HG02759 (cell line): ENCODE data around the gene NUMB.

Experiments used
- ATAC-seq: cut with Tn5 transposase; IDR thresholded peaks from one replicate; pipeline ENCODE4 v1.9.1; 2021; ENCODE audit warnings: mild to moderate bottlenecking, moderate library complexity; ENCODE audit not compliant: unreplicated experiment

Gene NUMB

GRCh38 chr14:73262427-73263183, 195.7 kb downstream of the NUMB start:
- ATAC-seq: no peak

DNA sequence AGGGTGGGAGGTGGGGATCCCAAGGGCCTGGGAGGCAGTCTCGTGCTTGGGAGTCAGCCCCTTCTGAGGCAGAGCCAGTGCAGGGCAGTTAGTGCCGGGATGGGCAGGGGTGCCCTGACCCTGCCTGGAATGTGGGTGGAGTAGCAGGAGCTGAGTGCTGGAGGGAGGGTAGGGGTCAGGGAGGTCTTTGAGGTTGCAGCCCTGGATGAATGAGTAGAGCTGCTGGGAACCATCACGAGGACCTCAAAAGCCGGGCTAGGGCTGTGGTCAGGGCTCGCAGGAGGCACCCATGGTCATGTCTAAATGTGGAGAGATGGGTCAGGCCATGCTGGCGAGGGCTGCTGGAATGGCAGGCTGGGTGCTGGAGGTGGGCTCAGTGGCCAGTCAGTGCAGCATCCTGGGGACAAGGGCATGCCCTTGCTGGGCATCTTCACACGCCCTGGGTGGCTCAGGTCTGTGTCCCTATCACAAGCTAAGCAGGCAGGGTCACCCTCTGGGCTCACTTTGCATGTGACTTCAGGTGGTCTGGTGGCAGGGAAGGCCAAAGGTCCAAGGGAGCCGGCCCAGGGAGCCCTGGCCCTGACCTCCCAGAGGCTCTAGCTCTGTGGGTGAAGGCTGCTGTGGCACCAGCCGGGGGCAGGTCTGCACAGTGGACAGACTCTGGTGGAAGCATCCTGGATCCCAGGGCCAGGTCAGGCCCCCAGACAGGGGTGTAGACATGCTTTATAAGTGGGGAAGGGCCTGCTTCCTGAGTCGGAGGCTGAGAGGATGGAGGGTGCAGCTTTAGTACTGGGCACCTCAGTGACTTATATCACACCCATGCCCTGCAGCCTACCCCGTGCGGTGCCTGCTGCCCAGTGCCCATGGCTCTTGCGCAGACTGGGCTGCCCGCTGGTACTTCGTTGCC, 196.6 kb downstream of the NUMB start:
- ATAC-seq: no peak

DNA sequence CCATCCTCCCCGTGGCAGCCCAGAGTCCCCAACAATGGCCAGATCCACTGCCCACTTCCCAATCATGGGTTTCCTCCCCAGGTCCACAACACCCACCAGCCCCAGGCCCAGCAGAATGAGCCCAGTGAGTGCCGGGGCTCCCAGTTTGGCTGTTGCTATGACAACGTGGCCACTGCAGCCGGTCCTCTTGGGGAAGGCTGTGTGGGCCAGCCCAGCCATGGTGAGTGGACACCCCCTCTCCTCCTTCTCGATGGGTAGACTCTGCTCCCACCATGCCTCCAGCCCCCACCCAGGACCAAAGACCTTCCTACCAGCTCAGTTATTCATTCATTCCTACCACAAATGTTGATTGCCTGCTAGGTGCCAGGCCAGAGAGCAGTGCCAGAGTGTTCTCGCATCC, 197.3 kb downstream of the NUMB start:
- no peak for ATAC-seq

DNA sequence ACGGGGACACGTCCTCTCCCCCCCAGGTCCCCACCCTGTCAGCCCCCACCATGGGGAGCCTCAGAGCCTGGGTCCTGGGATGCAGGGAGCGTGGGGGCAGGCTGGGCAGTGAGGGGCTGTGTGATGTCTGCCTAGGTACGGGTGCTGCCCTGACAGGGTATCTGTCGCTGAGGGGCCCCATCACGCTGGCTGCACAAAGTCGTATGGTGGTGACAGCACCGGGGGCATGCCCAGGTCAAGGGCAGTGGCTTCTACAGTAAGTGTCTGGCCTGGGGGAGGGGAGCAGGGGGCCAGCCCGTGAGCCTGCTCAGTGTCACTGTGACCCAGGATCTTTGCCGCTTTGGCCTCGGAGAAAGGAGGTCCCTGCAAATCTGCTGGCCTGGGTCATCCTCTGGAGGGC, 197.8 kb downstream of the NUMB start:
- ATAC-seq: no peak

- no peak for ATAC-seq
These were observed 198.5 kb downstream of the NUMB start for GRCh38 chr14:73259837-73260236.

GRCh38 chr14:73258845-73259611, 199.3 kb downstream of the NUMB start:
- ATAC-seq: no peak

DNA sequence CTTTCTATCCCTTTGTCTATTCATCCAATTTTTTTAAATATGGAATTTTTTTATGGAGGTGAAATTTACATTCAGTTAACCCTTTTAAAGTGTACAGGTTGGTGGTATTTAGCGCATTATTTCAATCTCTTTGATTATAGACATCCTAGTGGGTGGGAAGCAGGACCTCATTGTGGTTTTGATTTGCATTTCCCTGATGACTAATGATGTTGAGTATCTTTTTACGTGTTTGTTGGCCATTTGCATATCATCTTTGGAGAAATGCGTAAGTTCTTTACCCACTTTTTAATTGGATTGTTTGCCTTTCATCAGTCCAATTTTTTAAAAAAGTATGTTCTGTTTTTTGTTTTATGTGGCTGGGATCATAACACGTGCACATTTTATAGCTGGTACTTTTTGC, 200.3 kb downstream of the NUMB start:
- no peak for ATAC-seq

DNA sequence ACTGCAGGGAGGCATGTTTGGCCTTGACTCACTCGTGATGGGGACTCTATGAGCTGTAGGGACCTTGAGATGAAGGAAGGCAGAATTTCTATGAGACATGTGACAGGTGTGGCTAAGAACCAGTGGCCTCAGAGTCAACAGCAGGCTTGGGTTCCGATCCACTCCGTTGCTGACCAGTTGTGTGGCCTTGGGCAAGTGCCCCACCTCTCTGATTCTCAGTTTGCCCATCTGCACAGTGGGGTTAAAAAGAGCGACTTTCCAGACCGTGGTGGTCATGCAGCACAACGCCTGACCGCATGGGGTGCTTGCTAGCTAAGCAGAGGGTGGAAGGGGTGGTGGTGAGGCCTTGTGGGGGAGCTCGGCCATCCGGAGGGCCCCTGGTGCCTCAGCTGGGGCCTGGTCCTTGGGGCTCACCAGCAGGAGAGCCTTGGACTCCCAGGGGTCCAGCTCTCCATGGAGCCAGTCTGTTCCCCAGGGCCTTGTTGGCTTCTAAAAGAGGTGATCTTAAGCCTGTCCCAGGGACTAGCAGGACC, 202.6 kb downstream of the NUMB start:
- ATAC-seq: no peak

DNA sequence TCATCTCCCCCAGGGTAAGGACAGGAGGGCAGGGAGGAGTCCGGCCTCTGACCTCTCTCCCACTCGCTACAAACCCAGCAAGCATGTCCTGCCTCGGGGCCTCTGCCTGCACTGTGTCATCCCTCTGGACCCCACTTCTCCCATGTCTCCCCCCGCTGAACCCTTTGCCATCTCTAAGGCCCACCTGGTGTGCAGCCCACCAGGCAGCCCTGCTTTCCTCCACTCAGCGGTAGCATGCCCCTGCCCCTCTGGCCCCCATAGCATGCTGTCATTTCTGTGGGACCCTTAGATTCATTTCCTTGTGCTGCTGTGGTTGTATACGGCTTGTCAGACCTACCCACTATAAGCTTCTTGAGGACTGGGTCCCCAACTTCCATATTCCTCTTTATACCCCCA, 203.3 kb downstream of the NUMB start:
- ATAC-seq: no peak

DNA sequence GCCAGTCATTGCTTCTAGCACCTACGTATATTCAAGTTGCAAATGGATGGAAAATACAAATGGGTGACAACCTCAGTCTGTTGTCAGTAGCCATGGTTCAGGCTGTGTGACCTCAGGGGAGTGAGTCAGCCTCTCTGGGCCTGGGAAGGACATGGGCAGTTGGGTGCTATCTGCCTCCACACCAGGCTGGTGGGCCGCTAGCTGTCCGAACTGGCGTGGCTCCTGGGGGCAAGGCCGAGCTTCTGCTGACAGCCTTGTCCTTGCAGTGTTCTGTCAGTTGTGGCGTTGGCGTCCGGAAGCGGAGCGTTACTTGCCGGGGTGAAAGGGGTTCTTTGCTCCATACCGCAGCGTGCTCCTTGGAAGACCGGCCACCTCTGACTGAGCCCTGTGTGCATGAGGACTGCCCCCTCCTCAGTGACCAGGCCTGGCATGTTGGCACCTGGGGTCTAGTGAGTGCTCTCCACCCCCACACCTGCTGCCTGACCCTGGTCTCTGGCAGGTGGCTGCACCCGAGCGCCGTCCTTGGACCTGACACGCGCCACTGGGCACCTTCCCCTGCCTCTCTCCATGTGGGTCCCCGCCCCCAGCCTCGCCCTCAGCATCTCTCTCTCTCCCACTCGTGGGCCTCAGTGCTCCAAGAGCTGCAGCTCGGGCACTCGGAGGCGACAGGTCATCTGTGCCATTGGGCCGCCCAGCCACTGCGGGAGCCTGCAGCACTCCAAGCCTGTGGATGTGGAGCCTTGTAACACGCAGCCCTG, 203.9 kb downstream of the NUMB start:
- no peak for ATAC-seq

DNA sequence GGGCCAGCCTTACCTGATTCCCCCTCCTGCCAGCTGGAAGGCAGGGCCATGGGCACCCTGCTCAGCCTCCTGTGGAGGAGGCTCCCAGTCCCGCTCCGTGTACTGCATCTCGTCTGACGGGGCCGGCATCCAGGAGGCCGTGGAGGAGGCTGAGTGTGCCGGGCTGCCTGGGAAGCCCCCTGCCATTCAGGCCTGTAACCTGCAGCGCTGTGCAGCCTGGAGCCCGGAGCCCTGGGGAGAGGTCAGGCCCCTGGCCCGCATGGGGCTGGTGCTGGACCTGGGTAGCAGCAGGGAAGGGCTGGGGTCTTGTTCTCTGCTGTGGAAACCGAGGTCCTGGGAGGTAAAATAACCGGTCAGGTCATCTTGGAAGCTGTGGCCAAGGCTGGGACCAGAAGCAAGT, 204.6 kb downstream of the NUMB start:
- no peak for ATAC-seq

GRCh38 chr14:73253323-73253610, 205.1 kb downstream of the NUMB start:
- ATAC-seq: no peak

DNA sequence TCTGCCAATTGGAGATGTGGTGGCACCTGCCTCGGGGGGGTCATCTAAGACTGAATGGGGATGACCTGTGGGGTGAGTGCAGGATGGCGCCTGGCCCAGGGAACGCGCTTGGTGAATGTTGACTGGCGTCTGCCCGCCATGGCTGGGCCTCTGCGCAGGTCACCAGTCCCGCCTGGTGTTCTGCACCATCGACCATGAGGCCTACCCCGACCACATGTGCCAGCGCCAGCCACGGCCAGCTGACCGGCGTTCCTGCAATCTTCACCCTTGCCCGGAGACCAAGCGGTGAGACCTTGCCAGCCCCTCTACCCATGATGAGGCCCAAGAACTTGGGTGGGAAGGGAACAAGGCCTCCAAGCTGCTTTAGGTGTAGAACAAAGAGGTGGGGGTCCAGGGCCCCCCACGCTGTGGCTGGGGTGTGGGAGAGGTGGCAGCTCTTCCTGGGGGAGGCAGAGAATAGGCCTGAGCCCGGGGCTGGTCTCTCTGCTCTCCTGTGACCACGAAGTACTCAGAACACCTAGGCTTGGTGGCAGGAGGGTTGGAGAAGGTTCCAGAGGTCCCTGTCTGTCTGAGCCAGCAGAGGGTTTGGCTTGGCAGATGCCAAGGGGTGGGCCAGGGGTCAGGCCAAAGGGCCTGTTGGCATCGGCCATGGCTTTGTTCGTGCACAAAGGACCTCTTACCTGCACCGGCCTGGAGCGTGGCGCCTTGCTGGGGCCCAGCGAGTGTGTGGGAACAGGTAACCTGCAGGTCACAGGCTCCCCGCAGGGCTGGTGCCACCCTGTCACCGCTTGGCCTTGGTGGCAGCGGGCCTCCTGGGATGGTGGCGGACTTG, 205.6 kb downstream of the NUMB start:
- no peak for ATAC-seq

DNA sequence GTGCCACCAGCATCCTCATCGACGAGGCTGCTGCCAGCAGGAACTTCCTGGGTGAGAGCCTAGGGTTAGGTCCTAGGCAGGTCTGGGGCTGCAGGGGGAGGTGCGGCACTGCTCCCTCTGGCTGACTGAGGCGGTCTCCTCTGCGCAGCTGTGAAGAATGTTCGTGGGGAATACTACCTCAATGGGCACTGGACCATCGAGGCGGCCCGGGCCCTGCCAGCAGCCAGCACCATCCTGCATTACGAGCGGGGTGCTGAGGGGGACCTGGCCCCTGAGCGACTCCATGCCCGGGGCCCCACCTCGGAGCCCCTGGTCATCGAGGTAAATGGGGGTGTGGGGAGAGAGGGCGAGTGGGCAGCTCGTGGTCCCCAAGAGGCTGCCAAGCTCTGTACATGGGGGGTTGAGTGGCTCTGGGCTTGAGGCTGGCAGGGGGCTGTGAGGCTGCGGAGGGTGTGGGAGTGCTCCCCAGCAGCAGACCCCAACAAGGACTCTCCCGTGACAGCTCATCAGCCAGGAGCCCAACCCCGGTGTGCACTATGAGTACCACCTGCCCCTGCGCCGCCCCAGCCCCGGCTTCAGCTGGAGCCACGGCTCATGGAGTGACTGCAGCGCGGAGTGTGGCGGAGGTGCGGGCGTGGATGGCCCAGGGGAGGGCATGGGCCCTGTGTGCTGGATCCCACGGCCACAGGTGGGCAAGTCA, 206.7 kb downstream of the NUMB start:
- ATAC-seq: no peak

DNA sequence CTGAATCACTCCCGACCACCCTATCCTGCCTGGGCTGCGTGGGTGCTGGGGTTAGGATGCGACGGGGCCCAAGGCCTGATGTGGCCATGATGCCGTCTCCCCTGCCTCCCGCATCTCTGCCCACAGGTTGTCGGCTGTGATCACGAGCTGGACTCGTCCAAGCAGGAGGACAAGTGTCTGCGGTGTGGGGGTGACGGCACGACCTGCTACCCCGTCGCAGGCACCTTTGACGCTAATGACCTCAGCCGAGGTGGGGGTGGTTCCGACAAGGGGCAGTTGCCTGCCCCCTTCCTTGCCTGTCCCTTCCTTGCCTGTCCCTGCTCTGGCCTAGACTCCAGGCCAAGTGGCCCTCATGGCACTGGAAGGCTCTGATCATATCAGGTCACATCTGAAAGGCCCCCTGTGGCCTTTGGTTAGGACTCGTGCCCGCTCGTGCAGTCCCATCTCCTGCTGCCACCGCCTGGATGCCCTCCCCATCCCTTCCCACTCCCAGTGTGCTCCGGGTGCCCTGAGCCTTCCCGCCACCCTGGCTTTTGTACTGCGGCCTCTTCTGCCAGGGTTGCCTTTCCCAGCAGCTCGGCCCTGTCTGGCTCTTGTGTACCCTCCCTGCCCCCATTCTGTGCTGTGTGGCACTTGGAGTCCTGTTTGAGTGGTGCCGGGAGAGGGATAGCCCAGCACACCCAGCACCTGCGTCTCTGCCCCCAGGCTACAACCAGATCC, 207.4 kb downstream of the NUMB start:
- no peak for ATAC-seq

- no peak for ATAC-seq
These were observed 208.0 kb downstream of the NUMB start for GRCh38 chr14:73250317-73250713.

GRCh38 chr14:73249564-73250316, 208.6 kb downstream of the NUMB start:
- ATAC-seq: no peak

DNA sequence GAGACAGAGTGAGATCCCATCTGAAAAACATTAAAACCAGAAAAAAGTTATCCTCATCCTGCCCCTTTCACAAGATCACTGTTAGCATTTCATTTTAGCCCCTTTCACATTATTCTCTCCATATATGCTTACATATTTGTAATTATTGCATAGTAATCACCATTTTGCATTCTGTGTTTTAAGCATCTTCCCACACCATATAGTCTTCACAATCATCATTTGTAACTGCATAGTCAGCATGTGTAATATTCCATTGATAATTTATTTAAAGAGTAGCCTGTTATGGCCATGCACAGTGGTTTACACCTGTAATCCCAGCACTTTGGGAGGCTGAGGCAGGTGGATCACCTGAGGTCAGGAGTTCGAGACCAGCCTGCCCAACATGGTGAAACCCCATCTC, 209.2 kb downstream of the NUMB start:
- ATAC-seq: no peak
